NOMO-1 treated with dmso at 0.1 percent for 144 hours (cell line): ENCODE results near the gene ISG20L2.
"Not testable (repeated sequence)": the region's sequence is repeated elsewhere in the genome, so short reads cannot be mapped to it uniquely, and the experiment has no call there.

Experiments used
- DNase-seq: peaks from one replicate; lab custom pipeline; 2025; ENCODE audit not compliant: unreplicated experiment; lab: John Stamatoyannopoulos, UW

Gene ISG20L2, protein sequence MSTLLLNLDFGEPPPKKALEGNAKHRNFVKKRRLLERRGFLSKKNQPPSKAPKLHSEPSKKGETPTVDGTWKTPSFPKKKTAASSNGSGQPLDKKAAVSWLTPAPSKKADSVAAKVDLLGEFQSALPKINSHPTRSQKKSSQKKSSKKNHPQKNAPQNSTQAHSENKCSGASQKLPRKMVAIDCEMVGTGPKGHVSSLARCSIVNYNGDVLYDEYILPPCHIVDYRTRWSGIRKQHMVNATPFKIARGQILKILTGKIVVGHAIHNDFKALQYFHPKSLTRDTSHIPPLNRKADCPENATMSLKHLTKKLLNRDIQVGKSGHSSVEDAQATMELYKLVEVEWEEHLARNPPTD

DNA sequence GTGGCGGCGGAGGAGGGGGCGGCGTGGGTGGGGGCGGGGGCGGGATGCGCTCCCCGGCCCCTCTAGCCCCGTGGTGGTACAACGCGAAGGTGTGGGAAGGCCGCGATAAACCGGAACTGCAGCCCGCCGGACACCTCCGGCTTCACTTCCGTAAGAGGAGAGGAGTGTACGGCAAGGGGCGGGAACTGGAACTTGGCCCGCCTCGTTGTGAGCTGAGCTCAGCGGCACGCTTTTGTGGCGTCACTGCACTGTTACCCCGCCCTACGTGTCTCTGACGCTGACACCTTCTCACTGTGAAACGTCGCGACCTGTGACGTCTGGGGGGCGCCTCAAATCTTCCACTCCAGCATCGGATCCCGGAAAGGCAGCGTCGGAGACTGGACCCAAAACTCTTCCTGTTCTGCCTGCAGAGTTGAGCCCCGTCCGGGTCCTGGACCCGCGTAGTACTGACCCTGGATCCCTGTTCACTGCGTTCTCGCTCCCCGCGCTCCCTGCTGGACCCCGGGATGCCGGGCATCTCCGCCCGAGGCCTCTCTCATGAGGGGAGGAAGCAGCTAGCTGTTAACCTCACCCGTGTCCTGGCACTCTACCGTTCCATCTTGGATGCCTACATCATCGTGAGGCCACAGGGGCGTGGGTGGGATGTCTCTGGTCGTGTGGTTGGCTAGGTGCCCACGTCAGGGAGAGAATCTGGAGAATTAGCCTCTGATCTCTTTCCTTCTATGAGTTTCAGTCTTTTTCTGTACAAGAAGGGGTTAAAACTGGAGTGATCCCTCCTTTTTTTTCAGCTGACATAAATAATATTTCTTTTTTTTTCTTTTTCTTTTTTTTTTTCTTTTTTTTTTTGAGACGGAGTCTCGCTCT, at the start of gene ISG20L2:
Gene ISG20L2, minus strand, starts transcription at position 168 of the 864 bp plus-strand sequence. CDS start 1,114 bp downstream, outside the sequence.
- DNase-seq: peak; percentile 96

DNA sequence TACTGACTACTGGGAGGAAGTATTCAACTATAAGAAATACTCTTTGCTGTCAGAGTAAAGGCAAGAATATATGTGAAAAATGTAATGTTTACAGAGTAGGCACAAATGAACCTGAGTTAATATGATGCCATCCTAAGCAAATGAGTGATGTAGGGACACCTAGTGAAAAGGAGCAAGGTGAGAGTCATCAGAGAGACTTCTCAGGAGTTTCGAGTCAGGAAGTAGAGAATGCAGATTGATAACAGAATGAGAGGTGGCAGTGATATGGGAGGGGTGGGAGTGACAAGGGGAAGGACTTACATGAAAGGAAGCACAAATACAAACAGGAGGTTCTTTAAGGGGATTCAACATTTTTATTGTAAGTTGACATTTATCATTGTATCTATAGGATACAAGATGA, 49.0 kb upstream of the ISG20L2 start:
- no peak for DNase-seq

GRCh38 chr1:156776942-156777341, 48.4 kb upstream of the ISG20L2 start:
- DNase-seq: no peak

DNA sequence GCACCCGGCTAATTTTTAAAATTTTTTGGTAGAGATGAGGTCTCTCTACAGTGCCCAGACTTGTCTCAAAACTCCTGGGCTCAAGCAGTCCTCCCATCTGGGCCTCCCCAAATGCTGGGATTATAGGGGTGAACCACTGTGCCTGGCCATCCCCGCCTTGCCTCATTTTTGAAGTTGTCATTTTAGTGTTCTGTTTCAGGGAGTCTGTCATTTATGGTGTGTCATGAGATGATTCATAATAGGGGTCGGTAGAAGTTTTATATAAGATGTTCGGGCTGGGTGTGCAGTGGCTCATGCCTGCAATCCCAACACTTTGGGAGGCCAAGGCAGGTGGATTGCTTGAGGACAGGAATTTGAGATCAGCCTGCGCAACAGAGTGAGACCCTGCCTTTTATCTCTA, 47.2 kb upstream of the ISG20L2 start:
- no peak for DNase-seq

GRCh38 chr1:156773607-156774006, 45.0 kb upstream of the ISG20L2 start:
- no peak for DNase-seq

GRCh38 chr1:156772728-156773497, 44.3 kb upstream of the ISG20L2 start:
- no peak for DNase-seq

DNA sequence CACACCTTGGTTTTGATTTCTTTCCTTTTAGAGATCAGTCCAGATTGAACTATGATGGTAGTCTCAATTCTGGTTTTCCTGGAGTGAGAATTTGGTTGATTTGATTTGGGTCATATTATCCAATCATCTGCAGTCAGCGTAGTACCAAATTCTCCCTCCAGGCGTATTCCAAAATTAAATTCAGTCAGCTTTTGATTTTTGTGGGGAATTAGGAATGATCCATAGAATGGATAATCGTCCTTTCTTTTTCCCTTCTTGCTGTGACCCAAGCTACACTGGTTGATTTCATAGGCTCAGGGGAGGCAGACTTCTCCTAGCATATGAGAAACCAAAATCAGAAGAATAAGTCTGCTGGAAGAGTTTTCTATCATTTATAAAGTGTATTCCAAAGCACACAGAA, 43.7 kb upstream of the ISG20L2 start:
- DNase-seq: no peak

DNA sequence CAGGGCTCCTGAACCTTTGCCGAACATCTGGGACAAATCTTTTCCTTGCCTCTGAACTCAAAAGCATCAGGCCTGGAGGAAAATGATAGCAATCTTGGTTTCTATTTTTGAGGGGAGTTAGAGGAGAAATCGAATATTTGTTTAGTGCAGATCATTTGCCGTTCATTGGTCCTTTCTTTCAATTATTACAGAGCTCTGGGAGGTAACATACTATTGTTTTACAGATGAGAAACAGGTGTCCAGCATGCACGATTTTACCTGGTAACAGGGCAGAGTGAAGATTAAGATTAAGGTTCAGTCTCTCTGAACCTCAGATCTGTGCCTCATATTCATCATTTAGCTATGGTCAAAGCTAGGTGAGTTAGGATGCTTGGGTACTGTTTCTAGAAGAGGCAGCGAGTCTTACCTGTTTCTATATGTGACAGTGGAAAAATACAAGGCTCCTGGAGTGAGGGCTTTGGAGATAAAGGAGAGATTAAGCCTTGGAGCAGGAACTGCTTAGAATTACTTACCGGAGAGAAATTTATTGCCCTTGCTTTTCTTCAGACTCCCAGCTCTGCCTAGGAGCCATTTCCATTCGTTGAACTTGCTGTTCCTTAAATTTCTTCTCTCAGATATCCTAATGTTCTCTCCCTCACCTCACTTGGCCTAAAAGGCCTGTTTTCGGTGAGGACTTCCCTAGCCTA, 40.2 kb upstream of the ISG20L2 start:
- DNase-seq: no peak

DNA sequence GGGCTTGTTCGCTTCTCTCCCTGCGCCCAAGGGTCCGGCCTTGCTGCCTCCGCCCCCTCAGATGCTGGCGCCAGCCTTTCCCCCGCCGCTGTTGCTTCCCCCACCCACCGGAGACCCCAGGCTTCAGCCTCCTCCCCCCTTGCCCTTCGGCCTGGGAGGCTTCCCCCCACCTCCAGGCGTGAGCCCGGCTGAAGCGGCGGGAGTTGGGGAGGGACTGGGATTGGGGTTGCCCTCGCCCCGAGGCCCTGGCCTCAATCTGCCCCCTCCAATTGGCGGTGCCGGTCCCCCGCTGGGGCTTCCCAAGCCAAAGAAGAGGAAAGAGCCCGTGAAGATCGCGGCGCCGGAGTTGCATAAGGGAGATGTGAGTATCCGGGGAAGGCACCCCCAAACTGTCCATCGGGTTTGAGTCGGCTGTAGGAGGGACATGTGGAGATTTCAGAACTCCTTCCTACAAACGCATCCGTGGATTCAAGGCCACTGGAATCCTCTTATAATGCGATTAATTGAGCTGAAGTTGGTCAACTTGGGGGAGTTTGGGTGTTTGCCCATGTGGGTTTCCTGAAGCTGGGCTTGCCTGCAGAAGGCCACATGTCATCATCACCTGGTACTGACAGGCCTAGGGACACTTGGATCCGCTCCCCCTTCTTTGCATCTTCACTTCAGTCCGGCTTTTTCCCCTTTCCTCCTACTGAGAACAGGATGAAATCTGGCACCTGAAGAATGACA, 39.5 kb upstream of the ISG20L2 start:
- no peak for DNase-seq

GRCh38 chr1:156767101-156767878, 38.7 kb upstream of the ISG20L2 start, which contains the start of gene PRCC:
Gene PRCC, plus strand, starts transcription at chr1:156767535. Its CDS starts 237 bp downstream, at chr1:156767772.
- peak; percentile 100 for DNase-seq

DNA sequence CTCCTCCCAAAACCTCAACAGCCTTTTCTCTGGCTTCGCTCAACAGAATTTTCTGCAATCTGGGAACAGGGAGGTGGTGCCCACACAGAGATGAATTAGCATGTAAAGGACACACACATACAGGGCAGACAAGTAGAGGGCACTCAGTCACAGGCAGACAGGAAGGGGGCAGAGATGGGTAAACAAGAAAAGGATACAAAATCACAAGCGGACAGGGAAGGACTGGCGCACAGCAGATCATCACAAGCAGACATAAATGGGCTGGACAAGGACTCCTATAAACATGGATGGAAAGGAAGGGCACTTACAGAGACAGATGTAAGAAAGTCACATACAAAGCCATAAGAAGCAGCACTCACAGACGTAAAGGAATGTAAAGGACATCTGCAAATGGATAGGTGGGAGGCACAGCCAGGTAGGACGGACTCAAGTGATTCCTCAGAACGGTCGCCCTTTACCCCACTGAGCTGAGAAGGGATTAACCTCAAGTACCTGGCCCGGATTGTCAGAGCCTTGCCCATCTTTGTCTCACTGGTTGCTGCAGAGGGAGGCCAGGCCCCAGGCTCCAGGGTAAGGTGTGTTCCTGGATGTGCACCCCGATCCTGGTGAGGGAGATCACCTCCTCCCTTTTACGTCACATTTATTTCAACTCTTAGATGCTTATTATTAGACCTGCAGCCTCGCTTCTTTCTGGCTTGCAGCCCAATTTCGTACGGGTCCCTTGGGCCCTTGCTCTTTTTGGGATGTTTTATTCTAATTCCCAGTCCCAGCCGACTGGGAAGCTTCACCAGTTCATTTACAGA, 37.9 kb upstream of the ISG20L2 start:
- DNase-seq: no peak

- DNase-seq: peak; percentile 61
These were observed 37.1 kb upstream of the ISG20L2 start for GRCh38 chr1:156765666-156766065.

DNA sequence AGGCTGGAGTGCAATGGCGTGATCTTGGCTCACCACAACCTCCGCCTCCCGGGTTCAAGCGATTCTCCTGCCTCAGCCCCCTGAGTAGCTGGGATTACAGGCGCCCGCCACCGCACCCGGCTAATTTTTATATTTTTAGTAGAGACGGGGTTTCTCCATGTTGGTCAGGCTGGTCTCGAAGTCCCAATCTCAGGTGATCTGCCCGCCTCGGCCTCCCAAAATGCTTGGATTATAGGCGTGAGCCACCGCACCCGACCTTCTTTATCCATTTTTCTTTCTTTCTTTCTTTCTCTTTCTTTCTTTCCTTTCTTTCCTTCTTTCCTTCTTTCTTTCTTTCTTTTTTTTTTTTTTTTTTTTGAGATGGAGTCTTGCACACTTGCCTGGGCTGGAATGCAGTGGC, 36.6 kb upstream of the ISG20L2 start:
- DNase-seq: not testable (repeated sequence)

DNA sequence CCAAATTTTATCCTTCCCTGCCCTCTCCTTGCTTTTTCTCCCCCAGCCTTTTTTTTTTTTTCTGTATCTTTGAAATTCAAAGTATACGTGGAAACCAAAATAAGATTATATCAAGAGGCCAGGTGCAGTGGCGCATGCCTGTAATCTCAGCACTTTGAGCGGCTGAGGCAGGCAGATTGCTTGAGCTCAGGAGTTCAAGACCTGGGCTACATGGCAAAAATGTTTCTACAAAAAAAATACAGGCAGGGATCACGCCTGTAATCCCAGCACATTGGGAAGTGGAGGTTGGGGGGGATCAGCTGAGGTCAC, 32.2 kb upstream of the ISG20L2 start:
- no peak for DNase-seq

DNA sequence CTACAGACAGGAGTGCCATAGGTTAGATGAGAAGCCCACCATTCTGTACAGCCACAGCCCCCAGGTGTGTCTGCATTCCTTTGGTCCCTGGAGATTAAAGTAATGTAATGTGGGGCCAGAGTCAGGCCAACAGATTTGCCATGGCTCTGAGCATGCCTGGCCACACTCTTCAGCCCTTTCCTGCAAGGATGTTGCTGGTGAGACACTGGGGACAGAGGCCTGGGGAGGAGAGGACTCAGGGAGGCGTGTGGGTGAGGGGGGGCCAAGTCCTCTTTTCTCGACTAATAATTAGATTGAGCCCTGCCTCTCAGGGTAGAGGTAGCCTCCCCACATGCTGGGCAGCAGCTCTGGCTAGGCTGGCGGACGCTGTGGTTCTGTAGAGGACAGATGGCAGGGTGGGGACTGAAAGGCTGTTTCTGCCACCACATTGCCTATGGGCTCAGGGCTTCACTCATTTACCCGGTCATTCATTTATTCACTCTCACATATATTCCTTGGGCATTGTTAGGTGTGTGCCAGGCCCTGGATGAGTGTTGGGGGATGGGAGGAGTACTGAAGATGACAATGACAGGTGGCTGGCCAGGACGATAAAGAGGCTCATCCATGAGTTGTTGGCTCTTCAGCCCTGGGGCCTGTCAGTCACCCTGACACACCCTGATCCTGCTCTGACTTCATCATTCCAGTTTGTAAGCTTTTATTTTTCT, 31.7 kb upstream of the ISG20L2 start:
- no peak for DNase-seq

DNA sequence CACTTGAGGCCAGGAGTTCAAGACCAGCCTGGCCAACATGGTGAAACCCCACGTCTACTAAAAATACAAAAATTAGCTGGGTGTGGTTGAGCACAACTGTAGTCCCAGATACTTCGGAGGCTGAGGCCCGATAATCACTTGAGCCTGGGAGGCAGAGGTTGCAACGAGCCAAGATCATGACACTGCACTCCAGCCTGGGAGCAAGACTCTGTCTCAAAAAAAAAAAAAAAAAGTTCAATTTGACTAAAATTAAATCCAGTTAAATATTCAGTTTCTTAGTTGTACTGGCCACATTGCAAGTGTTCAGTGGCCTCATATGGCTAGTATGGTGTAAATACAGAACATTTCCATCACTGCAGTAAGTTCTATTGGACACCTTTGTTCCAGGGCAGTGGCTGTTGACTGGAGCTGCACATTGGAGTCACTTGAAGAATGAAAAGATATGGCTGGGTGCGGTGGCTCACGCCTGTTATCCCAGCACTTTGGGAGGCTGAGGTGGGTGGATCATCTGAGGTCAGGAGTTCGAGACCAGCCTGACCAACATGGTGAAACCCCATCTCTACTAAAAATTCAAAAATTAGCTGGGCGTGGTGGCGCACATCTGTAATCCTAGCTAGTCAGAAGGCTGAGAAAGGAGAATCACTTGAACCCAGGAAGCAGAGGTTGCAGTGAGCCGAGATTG, 29.1 kb upstream of the ISG20L2 start:
- DNase-seq: not testable (repeated sequence)

GRCh38 chr1:156756355-156756754, 27.8 kb upstream of the ISG20L2 start:
- no peak for DNase-seq
